Ovary (tissue), 3 donors: ENCODE measurements around the gene ADGRA3.

Experiments
- POLR2A ChIP-seq: fragments of 450-650 bp; IDR thresholded peaks from one replicate; pipeline ENCODE4 v1.6.1; 2017; ENCODE audit warnings: antibody characterized with exemption, mild to moderate bottlenecking, moderate library complexity
- TF ChIP-seq, protein P1 (sequence below), 3 donors: fragments of 450-650 bp in 2 of 3; fragments of 200-600 bp in 1 of 3; IDR thresholded peaks; one replicate each; pipeline versions ENCODE4 v1.5.1 to v1.8.0; 2016 to 2022; ENCODE audit warnings: antibody characterized with exemption in 3 of 3, mild to moderate bottlenecking in 1 of 3
- donor health status: DM: no; HTN: no; CAD: no.

DNA sequence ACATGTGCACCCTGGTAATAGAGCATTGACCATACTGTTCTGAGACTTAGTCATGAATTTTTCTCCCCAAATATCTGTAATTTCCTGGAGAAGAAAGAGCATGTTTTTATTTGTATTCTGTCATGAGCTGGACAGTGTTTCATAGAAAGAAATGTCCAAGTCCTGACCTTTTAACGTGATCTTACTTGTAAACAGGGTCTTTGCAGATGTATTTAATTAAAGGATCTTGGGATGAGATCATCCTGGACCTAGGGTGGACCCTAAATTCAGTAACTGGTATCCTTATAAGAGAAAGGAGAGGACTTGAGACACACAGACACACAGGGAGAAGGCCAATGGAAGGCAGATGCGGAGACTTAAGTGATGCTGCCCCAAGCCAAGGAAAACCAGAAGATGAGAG lies 3.6 kb downstream of the ADGRA3 start:
- TF ChIP-seq, protein P1, sequence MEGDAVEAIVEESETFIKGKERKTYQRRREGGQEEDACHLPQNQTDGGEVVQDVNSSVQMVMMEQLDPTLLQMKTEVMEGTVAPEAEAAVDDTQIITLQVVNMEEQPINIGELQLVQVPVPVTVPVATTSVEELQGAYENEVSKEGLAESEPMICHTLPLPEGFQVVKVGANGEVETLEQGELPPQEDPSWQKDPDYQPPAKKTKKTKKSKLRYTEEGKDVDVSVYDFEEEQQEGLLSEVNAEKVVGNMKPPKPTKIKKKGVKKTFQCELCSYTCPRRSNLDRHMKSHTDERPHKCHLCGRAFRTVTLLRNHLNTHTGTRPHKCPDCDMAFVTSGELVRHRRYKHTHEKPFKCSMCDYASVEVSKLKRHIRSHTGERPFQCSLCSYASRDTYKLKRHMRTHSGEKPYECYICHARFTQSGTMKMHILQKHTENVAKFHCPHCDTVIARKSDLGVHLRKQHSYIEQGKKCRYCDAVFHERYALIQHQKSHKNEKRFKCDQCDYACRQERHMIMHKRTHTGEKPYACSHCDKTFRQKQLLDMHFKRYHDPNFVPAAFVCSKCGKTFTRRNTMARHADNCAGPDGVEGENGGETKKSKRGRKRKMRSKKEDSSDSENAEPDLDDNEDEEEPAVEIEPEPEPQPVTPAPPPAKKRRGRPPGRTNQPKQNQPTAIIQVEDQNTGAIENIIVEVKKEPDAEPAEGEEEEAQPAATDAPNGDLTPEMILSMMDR (IDR thresholded peaks at IDR 0.05): no peak
- no peak for TF ChIP-seq POLR2A
